T-helper 22 cell (primary cell): ENCODE data around the gene IL16.
A peak's percentile ranks its signal among the peaks of the same experiment; 100 is the strongest.

Experiments used
- DNase-seq: peaks from one replicate; pipeline ENCODE4 v3.0.0-alpha.2; 2020; ENCODE audit warnings: low read depth

The IL16 gene

DNA sequence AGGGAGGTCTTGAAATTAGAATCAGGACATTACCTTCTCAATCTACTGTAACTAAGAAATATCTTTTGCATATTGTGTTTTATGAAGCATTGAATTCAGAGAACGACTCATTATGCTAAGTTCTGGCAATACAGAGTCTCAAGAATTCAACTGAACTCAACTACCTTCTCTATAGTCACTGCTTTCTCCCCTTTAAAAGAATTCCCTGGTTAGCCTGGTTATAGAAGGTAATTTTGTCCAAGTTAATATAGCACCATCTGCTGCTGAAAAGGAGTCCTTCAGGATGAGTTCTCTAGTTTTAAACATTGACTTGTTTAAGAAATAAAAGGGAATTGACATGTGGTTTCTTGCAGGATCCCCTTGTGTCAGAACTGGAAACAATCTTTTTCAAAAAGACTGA is 60.2 kb downstream of the IL16 start:
- DNase-seq = no peak

DNA sequence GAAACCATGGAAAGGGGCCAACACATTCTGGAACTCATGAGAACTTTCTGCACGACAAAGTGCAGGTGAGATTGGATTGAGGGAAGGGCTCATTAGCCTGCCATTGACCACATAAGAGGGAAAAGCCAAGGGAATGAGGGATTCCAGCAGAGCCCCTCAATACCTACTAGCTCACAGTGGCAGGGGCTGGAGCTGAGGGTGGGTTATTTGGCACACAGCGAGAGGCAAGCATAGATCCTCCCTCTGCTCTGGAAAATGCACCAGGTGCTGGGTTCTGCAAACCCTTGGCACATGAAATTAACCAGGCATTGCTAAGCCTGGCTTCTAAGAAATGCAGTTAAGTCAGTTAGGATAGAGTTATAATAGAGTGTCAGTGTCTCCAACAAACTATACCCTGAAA is 60.8 kb downstream of the IL16 start:
- no peak for DNase-seq

DNA sequence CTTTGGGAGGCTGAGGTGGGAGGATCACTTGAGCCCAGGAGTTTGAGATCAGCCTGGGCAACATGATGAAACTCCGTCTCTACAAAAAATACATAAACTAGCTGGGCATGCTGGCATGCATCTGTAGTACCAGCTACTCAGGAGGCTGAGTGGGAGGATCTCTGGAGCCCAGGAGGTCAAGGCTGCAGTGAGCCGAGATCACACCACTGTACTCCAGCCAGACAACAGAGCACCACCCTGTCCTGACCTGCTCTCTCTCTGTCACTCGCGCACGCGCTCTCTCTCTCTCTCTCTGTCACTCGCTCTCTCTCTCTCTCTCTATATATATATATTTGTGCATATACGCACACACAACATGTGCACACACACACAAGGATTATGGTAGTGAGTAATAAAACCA is 61.8 kb downstream of the IL16 start:
- DNase-seq = no peak

DNA sequence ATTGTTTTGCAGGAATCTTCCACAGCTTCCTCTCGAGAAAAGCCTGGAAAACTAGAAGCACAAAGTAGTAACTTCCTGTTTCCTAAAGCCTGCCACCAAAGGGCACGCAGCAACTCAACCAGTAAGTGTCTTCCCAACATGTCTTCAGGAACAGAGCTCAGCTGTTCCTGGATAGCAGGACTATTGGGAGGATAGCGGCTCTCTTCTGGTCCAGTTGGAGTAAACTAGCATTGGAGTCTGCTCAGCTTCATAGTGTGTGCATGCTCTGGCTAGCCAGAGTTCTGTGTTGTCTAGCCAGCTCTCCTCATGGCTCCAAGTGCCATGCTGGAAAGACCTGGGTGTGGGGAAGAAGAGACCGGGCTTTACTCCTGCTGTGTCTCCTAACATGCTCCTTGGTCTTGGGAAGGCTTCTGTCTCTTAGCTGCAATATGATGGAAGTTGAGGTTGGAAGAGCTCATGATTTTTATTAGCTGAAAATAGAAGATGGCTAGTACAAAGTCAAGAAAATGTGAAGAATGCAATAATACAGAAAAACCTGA is 63.1 kb downstream of the IL16 start:
- DNase-seq = no peak

DNA sequence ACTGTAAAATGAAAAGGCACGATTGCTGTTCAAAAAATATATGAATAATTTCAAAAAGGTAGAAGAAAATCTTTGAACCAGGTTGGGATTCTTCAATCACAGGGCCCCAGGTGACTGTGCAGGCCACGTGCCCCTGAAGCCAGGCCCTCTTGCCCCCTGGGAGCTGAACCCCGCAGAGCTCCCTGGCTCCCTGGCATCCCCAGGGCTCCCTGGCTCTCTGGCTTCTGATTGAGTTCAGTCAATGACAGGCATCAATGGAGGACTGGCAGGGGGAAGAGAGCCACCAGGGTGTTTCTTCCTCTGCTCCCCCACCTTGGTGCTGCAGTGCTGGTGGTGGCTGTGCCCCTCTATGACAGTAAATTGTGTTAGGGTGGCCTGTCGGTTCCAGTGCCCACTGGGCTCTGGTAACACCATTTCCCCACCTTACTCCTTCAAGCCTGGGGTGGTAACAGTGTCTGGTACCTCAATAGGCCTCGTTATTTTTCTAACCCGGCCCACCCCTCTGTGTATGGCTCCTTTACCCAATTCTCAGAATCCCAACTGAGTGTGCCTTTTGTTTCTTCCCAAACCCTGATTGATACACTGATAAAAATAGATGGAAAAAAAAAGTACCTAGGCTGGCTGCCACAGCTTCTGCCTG is 64.6 kb downstream of the IL16 start:
- no peak for DNase-seq

DNA sequence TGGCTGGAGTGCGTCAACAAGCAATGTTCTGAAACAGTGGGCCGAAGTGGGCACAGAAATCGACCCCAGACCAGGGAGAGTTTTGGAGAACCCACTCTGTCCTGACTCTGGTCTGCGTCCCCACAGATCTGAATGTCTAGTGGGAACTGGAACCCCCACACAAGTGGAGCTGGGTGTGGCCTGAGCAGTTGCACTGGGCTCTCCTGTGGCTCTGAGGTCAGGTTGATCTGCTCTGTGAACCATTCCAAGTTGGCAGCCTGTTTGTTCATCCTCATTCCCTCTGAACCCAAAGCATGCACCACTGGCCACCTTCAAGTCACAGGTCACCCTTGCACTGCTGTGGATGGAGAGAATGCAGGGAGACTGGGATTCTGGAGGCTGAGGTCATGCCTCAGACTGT is 66.8 kb downstream of the IL16 start:
- no peak for DNase-seq

DNA sequence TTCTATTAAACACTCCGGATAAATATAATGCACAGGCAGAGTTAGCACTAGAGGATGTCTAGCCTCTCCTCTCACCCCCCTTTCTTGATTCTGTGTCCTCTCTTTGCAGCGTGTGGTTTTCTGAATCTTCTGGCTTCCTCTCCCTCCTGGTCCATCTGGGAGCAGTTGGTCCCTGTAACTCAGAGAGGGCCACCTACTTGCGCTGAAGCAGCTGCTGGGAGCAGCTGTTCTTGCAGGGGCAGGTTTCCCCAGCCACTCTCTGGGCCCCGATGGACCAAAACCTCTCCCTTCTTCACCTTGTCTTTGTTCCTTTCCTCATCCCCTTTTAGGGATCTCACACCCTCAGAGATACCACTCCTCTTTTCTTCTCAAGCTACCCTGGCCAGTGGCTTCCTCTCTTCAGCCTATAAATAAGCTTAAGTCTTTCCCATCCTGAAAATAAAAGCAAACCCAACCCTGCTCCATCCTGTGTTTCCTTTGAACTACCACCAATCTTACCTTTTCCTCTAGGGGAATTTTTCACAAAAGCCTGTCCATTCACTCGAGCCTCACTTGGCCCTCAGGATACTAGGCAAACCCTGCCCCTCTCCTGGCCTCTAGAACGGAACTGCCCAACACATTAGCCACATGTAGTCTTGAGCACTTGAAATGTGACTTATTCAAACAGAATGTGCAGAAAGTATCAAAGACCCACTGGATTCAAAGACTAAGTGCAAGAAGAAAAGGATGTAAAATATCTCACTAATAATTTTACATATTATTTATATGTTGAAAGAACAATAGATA is 67.6 kb downstream of the IL16 start:
- no peak for DNase-seq

DNA sequence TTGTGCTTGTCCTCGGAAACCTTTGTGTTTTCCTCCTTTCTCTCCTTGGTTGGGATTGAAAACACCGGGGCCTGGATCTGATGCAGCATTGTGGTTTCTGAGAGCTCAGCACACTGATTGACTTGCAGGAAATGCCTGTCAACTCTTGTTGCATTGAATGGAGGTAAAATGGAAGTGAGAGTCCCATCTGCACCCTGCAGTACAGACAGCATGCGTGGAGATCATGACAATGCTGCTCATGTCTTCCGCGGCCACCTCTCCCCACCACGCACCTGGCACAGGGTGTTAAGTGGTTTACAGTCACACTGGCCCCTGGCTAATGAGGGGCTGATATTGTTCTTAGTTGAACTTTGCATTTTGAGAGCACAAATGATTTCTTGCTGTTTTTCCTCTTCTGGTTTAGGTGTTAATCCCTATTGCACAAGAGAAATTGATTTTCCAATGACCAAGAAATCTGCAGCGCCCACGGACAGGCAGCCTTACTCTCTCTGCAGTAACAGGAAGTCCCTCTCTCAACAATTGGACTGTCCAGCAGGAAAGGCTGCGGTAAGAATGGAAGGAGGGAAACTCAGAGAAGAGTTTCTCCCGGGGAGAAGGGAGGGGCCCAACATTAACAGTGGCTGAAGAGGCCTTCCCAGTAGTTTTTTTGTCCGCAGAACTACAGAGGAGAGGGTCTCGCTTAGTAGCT is 68.7 kb downstream of the IL16 start:
- no peak for DNase-seq

DNA sequence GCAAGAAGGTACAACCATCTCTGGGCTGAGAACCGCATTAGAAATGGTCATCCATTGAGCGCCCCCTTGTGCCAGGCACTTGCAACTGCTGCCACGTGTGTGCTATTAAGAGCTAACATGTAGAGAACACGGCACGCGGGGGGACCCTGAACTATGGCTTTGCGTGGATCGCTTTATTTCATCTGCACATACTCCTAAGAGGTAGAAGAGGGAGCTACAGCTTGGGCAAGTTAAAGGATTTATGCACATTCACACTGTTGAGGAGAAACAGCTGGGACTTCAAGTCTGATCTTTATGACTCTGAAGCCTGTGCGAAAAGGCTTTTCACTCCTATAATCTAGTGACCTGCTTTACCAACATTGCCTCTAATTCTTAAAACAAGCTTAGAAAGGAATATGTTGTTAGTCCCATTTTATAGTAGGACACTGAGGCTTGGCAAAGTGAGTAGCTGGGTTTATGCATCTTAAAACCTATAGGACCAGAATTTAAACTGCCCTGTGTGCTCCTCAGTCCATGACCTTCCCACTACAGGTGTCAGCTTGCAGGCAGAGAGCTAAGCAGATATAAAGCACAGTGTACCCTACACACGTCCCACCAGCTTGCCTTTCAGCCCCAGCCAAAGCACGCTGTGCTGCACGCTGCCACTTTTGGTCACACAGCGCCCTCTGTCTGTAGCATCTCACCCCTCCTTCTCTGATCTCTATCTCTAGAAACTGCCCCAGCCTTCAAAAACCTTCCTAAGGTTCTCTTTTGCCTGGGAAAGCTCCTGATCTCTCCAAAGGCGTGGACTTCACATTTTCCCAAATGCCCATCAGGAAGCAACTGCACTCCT is 69.5 kb downstream of the IL16 start:
- peak; percentile 42 for DNase-seq

DNA sequence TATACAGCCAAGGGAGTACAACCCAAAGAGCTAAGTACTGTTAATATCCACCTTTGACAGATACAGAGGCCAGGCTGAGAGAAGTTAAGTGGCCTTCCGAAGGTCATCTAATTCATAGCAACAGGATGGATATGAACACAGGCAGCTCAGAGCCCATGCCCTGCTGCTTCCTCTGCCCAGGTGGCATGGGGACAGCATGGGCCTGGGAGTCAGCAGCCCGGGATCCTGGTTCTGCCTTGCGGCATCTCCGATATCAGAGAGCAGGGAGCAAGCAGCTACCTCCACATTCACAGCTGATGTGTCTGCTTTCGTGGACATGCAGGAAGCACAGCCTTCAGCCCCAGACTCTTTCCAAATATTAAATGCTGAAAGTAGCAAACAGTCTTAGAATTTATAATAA is 71.7 kb downstream of the IL16 start:
- DNase-seq = no peak

DNA sequence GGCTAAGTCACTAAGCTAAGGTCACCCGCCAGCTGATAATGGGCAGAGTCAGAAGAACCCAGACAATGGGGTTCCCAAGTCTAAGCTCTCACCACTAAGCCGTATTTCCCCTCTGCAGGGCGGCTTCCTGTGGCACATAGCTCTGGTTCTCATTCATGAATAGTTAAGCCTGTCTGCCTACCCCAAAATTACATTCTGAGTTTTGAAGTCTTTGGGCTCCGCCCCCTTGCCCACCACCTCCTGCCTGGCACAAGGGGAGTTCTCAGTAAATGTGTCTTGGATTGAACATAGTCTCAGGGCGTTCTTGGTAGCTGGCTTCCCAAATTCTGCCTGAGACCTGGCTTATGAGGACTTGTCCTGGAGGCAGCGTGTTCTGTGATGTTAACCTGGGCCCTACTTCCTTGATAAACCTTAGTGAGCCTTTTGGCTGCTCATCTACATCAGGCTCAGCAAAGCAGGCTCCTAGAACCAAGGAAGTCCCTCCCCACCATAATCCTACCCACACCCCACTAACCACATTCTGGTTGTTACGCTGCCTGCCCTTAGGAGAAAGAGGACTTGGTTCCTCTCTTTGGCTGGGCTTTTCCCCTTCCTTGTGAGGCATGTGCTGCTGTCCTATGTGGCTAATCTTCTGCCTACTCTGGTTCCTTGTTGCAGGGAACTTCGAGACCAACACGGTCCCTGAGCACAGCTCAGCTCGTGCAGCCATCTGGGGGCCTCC is 72.4 kb downstream of the IL16 start:
- DNase-seq = no peak

DNA sequence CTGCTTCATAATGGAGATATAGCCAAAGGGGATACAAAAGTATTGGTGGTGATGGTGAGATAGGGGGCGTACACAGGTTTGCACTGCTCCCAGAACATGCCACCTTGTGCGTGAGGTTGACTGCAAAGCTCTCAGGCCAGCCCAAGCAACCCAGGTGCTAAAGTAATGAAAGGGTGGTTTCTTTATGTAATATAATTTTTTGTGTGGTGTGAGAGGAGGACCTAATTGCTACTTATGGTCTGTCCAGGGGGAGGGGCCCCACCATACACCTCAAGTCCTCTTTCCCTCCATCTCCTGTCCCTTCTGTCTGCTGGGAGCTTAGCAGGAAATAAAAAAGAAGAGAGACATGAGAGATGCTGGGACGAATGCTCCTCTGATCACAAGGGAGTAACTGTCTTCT is 73.5 kb downstream of the IL16 start:
- DNase-seq = no peak

DNA sequence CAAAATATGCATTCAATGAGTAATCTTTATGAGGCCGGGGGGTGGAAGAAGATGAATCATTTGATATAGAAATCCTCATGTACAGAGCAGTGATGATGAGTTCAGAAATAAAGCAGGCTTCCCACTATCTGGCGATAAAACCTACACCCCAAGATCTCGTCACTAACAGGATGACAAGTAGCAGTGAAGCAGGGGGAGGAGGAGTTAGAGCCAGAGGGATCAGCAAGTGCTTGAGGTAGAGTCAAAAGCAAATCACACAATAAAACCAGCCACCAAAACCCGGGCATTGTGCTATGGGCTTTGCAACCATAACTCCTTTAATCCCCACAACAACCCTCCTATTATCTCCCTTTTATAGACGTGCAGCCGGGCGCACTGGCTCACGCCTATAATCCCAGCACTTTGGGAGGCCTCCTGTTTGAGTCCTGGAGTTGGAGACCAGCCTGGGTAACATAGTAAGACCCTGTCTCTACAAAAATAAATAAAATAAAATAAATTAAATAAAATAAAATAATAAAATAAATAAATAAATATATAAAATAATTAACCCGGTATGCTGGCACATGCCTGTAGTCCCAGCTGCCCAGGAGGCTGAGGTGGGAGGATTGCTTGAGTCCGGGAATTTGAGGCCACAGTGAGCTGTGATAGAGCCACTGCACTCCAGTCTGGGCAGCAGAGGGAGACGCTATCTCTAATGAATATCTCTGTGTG is 74.3 kb downstream of the IL16 start:
- no peak for DNase-seq

DNA sequence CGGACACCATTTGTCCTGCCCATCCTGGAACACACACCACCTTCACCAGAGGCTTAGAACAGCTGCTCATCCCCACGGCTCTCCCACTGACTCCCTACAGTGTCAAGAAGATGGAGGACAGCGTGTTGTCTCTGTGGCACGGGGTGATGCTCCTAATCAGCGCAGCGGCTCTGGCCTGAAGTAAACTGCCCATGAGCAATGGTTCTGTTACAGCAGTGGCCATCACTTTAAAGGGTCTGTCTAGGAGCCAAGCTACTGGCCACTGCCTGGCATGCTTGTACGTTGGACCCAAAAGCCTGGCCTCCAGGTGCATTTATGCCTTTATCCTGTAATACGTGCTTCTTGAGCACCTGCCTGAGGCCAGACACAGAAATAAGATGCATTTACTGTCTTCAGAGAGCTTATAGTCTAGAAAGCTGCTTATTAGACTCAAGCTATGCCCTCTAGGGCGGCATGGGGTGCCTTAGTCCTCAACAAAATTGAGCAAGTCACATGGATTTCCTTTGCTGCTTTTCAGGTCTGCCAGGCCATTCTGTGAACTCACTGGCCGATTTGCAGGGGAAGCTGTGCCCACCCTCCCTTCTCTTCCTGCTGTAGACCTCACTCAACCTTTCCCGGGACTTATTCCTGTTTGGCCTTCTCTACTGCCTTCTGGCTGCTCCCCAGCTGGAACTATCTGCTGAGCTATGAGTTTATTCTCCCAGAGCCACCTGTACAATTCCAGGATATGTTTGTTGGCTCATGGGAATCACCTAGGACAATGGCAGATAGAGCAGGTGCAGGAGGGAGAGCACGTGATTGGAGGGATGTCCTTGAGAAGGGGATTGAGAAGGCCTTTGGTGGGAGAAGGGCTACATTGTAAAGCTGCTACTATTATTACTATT is 75.3 kb downstream of the IL16 start:
- no peak for DNase-seq

DNA sequence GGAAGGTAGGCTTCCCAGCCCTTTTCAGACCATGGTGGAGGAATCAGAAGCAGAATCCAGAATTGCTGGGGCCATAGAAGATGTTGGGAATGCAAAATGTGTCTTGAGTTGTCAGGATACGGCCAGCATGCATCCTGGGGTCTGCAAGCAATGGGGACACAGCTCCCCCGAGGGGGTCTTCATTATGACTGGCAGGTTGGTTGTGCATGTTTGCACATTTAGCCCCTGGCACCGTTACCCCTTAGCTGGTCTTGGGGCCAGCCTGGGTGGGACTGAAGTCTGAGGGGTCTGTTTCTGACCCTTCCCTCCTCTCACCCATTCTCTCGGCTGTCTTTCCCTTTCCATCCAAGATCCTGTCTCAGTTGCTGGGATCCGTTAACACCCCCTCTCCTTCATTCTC is 76.5 kb downstream of the IL16 start:
- DNase-seq = no peak

DNA sequence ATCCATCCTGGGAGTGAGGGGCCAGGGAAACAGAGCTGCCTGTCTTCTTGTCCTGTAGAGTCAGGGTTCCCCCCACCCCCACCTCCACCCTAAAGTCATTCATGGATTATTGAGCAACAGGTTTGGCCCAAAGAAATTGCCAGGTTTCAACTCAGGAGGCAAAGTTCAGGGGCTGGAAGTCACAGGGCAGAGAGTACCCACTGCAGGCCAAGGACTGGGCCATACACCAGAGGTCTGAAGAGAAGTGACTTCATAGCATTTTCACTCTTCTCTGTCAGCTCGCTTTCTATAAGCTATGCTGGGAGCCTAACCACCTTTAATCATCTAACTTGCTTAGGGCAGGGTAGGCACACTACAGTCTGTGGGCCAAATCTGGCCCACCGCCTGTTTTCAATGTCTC is 77.2 kb downstream of the IL16 start:
- DNase-seq = no peak

DNA sequence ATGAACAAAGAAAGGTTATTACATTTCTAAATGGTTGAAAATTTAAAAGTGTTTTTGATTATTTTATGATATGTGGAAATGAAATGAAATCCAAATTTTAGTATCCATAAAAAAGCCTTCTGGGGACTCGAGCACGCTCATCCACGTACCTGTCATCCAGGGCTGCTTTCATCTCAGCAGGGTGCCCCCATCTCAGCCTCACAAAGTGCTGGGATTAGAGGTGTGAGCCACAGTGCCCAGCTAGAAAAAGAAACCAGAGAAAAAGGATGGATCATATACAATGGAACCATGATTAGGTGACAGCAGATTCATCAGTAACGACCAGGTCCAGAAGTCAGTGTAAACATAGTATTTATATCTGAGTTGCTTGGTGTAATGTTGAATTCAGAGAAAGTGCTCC is 77.6 kb downstream of the IL16 start:
- DNase-seq = no peak

DNA sequence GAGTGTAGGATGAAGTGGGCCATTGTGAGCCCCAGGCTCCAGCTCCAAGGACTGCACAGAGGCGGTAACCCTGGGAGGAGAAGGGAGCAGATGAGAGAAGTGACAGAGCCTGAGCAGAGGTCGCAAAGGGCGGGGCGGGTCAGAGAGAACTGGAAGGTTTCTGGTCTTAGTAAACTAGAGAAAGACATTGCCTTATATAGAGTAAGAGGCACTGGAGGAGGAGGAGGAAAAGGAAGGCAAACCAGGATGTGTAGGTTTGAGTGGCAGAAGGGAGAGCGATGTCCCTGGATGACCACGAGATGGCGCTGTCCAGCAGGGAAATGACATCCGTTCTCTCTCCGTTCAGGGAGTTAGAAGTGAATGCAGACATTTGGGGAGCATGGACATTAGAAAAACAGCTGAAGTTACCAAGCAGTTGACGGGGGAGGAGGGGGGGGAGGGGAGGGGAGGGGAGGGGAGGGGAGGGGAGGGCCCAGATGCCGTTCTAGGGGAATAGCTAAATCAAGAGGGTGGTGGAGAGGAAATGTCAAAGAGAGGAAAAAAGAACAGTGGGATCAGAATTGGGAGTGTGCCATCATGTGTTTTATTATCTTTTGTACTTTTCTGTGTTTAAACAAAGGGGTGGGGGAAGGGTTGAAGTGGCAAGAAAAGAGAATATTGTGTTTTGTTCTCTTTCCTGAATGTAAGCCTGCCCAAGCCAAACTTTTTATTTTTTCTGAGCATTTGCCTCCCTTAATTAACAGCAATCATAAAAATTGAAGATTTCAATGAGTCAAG is 78.4 kb downstream of the IL16 start:
- peak; percentile 52 for DNase-seq
